K562 (cell line): ENCODE measurements around the gene PTOV1.

Experiments
- CEBPB ChIP-seq: fragments of 450-650 bp; IDR thresholded peaks from 2 replicates; pipeline ENCODE4 v1.6.1; 2016; ENCODE audit warnings: missing genetic modification characterization, missing compliant biosample characterization
- GABPA ChIP-seq: fragments of 200-800 bp; sonication (Bioruptor generic); conservative IDR thresholded peaks from 2 replicates; pipeline ENCODE4 v1.6.1; 2016; ENCODE audit warnings: low read depth, missing genetic modification characterization, missing compliant biosample characterization
- MYNN ChIP-seq, 2 experiments: sonication (generic); formaldehyde crosslinking in 1 of 2; IDR thresholded peaks; 2 replicates each; pipeline versions ENCODE4 v1.5.0 to v1.6.1; 2016 to 2020; ENCODE audit warnings: antibody characterized with exemption in 1 of 2, missing genetic modification reagents in 1 of 2
- NFRKB ChIP-seq: fragments of 450-650 bp; IDR thresholded peaks from 2 replicates; pipeline ENCODE4 v1.6.1; 2016; ENCODE audit warnings: low read depth
- SMC3 ChIP-seq: conservative IDR thresholded peaks from 2 replicates; pipeline ENCODE4 v1.6.1; 2011; ENCODE audit warnings: low read depth, low read length, improper control_type of control experiment; ENCODE audit not compliant: insufficient read depth
- SPI1 ChIP-seq: IDR thresholded peaks from 2 replicates; pipeline ENCODE4 v1.6.1; 2011; ENCODE audit warnings: low read depth, low read length, control low read depth, borderline replicate concordance
- TAF1 ChIP-seq: IDR thresholded peaks from 2 replicates; pipeline ENCODE4 v1.6.1; 2011; ENCODE audit warnings: mild to moderate bottlenecking, low read length, moderate library complexity; ENCODE audit not compliant: insufficient read depth, control insufficient read depth, severe bottlenecking; ENCODE audit errors: extremely low read depth
- ZNF3 ChIP-seq: fragments of 250-450 bp; sonication (Bioruptor Pico); IDR thresholded peaks from 2 replicates; pipeline ENCODE4 v1.5.0; 2021; ENCODE audit warnings: mild to moderate bottlenecking, moderate library complexity
- ZNF778 ChIP-seq: fragments of 450-650 bp; formaldehyde crosslinking; IDR thresholded peaks from 2 replicates; pipeline ENCODE4 v1.4.0; 2020; ENCODE audit warnings: mild to moderate bottlenecking, moderate library complexity
- TF ChIP-seq, protein P1 (sequence below), 3 experiments: IDR thresholded peaks in 2 of 3; conservative IDR thresholded peaks in 1 of 3; 2 replicates each; pipeline ENCODE4 v1.5.1; 2011 to 2012; ENCODE audit warnings: low read length in 3 of 3, mild to moderate bottlenecking in 3 of 3, control low read depth in 2 of 3, improper control_type of control experiment in 1 of 3, inconsistent platforms in 1 of 3, low read depth in 1 of 3, mixed read lengths in 1 of 3, moderate library complexity in 1 of 3; ENCODE audit not compliant: insufficient read depth in 2 of 3
- TF ChIP-seq, protein P2 (sequence below), 2 experiments: fragments of 450-650 bp; IDR thresholded peaks; 2 replicates each; pipeline ENCODE4 v1.6.1; 2016; ENCODE audit warnings: mild to moderate bottlenecking in 2 of 2, borderline replicate concordance in 1 of 2, low read depth in 1 of 2, moderate library complexity in 1 of 2

DNA sequence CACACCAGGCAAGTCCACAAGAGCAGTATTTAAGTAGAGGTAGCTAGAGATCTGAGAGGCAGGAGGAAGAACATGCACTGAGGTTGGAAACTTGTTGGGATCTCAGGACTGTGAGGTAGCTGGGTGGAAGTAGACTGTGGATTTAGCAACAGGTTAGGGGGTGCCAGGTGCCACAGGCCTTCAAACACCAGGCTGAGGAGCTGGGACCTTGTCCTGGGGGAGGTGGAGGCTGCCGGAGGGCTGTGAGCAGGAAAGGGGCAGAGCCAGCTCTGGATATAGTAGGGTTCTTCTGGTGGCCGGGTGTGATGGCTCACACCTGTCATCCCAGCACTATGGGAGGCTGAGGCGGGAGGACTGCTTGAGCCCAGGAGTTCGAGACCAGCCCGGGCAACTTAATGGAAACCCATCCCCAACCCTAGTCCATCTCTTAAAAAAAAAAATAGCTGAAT is 41.0 kb upstream of the PTOV1 start:
- no peak for TF ChIP-seq CEBPB (tag)
- TF ChIP-seq ZNF778 (CRISPR knock-in tag): no peak
- TF ChIP-seq TAF1: no peak
- TF ChIP-seq, protein P1, sequence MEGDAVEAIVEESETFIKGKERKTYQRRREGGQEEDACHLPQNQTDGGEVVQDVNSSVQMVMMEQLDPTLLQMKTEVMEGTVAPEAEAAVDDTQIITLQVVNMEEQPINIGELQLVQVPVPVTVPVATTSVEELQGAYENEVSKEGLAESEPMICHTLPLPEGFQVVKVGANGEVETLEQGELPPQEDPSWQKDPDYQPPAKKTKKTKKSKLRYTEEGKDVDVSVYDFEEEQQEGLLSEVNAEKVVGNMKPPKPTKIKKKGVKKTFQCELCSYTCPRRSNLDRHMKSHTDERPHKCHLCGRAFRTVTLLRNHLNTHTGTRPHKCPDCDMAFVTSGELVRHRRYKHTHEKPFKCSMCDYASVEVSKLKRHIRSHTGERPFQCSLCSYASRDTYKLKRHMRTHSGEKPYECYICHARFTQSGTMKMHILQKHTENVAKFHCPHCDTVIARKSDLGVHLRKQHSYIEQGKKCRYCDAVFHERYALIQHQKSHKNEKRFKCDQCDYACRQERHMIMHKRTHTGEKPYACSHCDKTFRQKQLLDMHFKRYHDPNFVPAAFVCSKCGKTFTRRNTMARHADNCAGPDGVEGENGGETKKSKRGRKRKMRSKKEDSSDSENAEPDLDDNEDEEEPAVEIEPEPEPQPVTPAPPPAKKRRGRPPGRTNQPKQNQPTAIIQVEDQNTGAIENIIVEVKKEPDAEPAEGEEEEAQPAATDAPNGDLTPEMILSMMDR (IDR thresholded peaks at IDR 0.05 in 2 of 3, conservative IDR thresholded peaks at IDR 0.05 in 1 of 3; ENCODE audit: insufficient read depth in 2 of 3, low read depth in 1 of 3, low read length in 3 of 3): no peak
- TF ChIP-seq, protein P2, sequence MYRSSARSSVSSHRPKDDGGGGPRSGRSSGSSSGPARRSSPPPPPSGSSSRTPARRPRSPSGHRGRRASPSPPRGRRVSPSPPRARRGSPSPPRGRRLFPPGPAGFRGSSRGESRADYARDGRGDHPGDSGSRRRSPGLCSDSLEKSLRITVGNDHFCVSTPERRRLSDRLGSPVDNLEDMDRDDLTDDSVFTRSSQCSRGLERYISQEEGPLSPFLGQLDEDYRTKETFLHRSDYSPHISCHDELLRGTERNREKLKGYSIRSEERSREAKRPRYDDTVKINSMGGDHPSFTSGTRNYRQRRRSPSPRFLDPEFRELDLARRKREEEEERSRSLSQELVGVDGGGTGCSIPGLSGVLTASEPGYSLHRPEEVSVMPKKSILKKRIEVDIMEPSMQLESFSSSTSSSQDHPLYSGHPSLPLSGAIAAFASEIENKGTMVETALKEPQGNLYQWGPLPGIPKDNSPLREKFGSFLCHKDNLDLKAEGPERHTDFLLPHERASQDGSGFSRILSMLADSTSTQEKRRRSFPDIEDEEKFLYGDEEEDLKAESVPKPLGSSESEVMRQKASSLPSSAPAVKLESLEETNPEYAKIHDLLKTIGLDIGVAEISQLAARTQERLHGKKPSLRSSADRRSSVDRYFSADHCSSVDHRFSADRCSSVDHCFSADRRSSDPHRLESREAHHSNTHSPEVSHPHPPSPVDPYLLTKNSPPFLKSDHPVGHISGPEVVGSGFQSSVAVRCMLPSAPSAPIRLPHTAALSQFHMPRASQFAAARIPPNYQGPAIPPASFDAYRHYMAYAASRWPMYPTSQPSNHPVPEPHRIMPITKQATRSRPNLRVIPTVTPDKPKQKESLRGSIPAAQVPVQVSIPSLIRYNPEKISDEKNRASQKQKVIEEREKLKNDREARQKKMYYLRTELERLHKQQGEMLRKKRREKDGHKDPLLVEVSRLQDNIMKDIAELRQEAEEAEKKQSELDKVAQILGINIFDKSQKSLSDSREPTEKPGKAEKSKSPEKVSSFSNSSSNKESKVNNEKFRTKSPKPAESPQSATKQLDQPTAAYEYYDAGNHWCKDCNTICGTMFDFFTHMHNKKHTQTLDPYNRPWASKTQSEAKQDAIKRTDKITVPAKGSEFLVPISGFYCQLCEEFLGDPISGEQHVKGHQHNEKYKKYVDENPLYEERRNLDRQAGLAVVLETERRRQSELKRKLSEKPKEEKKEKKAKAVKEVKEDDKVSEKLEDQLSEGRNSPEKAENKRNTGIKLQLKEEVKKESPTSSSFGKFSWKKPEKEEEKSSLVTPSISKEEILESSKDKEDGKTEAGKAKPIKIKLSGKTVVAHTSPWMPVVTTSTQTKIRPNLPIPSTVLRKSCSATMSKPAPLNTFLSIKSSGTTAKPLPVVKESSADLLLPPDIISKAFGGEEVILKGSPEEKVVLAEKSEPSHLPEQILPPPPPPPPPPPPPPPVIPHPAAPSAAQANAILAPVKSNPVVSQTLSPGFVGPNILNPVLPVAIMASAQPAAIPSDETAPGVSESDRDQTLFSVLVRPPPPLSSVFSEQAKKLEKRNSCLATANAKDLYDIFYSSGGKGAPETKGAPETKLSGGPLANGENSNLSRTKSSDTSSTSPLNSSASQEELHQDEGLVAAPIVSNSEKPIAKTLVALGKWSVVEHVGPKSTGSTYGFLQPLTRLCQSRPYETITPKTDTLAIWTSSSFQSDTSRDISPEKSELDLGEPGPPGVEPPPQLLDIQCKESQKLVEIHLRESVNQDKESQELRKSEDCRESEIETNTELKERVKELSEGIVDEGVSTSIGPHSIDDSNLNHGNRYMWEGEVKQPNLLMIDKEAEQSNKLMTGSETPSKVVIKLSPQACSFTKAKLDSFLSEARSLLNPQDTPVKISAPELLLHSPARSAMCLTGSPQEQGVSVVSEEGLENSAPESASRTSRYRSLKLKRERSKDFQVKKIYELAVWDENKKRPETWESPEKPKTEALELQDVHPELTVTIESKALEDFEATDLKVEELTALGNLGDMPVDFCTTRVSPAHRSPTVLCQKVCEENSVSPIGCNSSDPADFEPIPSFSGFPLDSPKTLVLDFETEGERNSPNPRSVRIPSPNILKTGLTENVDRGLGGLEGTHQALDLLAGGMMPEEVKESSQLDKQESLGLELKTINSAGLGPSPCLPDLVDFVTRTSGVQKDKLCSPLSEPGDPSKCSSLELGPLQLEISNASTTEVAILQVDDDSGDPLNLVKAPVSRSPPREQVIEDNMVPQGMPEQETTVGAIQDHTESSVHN (IDR thresholded peaks at IDR 0.05; ENCODE audit: borderline replicate concordance in 1 of 2, low read depth in 1 of 2): no peak
- no peak for TF ChIP-seq NFRKB
- TF ChIP-seq GABPA (tag): no peak
- TF ChIP-seq SMC3: no peak
- TF ChIP-seq ZNF3 (CRISPR knock-in tag): no peak
- TF ChIP-seq MYNN (IDR thresholded peaks at IDR 0.05): no peak
- no peak for TF ChIP-seq MYNN (CRISPR knock-in tag; IDR thresholded peaks at IDR 0.05)
- TF ChIP-seq SPI1: no peak
